GM18505 (cell line): Measurements from ENCODE around the gene UNC79.

Experiments used
- ATAC-seq: cut with Tn5 transposase; IDR thresholded peaks from one replicate; pipeline ENCODE4 v1.9.1; 2021; ENCODE audit not compliant: unreplicated experiment
- POLR2A ChIP-seq: IDR thresholded peaks from 4 replicates; pipeline ENCODE4 v1.6.1; 2011; ENCODE audit warnings: borderline replicate concordance; ENCODE audit not compliant: insufficient read depth, insufficient read length; ENCODE audit errors: extremely low read depth

Gene UNC79

GRCh38 chr14:93682459-93682858 is 251.7 kb downstream of the UNC79 start:
- no peak for ATAC-seq
- TF ChIP-seq POLR2A, result no peak

GRCh38 chr14:93683226-93683625 is 252.5 kb downstream of the UNC79 start:
- no peak for ATAC-seq
- TF ChIP-seq POLR2A, result no peak

GRCh38 chr14:93685121-93685895 is 254.6 kb downstream of the UNC79 start:
- no peak for TF ChIP-seq POLR2A
- no peak for ATAC-seq

DNA sequence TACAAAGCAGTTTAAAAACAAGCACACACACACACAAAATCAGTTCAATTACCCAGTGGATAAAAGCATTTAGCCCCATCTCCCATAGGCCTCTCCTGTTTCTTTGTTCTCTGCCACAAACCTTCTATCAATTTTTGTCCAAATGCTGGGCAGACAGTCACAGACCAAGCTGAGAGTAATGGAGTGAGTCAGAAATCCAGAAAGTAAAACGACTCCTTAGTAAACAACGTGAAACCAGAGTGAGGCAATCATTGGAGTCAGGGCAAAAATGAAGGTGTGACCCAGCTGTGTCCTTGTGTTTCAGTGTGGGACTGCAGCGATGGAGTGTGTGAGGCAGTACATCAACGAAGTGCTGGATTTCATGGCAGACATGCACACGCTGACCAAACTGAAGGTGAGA is 255.5 kb downstream of the UNC79 start:
- TF ChIP-seq POLR2A, result no peak
- ATAC-seq, result no peak

DNA sequence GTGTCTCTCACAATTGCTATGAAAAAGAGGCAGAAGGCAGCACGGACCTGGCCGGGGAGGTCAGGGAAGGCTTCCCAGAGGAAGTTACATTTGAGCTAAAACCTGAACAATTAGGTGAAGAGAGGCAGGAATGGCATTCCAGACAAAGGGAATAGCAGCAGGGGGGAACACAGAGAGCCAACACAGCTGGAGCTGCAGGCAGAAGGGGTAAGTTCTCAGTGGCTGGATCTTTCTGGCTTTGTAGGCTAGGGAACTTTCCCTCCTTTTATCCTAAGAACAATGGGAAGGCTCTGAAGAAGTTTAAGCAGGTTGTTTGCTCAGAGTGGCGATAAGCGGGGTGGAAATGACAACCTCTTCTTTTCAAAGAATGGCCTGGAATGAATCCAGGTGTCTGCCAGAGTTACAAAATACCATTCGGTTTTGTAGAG is 257.5 kb downstream of the UNC79 start:
- ATAC-seq, result no peak
- no peak for TF ChIP-seq POLR2A

GRCh38 chr14:93688820-93689219 is 258.1 kb downstream of the UNC79 start:
- ATAC-seq, result no peak
- TF ChIP-seq POLR2A, result no peak

- no peak for TF ChIP-seq POLR2A
- ATAC-seq, result no peak
Observed at GRCh38 chr14:93690146-93690545, 259.4 kb downstream of the UNC79 start.

- TF ChIP-seq POLR2A, result no peak
- no peak for ATAC-seq
Observed at GRCh38 chr14:93691042-93691780, 260.5 kb downstream of the UNC79 start.

- no peak for TF ChIP-seq POLR2A
- no peak for ATAC-seq
Observed at GRCh38 chr14:93693914-93694313, 263.2 kb downstream of the UNC79 start.

GRCh38 chr14:93700928-93701327 is 270.2 kb downstream of the UNC79 start:
- TF ChIP-seq POLR2A, result no peak
- ATAC-seq, result no peak

- ATAC-seq, result no peak
- TF ChIP-seq POLR2A, result no peak
Observed at GRCh38 chr14:93701562-93701961, 270.8 kb downstream of the UNC79 start.

GRCh38 chr14:93702946-93703345 is 272.2 kb downstream of the UNC79 start:
- no peak for ATAC-seq
- no peak for TF ChIP-seq POLR2A

DNA sequence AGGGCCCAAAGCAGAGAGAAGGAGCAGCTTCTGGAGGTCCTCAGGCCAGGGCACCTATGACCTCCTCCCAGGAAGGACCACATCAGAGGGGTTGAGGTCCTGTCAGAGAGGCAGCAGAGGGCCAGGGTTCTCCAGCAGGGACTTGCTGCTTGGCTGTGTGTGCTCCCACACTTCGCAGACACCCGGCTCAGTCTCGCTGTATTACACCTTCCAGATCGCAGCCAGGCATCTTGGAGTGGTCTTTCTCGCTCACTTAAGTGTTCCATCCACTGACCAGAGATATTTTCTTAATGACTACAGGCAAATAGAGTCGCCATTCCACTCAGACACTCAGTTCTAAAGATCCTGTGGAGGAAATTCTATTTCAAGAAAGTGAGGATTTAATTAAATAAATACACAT is 273.2 kb downstream of the UNC79 start:
- no peak for TF ChIP-seq POLR2A

DNA sequence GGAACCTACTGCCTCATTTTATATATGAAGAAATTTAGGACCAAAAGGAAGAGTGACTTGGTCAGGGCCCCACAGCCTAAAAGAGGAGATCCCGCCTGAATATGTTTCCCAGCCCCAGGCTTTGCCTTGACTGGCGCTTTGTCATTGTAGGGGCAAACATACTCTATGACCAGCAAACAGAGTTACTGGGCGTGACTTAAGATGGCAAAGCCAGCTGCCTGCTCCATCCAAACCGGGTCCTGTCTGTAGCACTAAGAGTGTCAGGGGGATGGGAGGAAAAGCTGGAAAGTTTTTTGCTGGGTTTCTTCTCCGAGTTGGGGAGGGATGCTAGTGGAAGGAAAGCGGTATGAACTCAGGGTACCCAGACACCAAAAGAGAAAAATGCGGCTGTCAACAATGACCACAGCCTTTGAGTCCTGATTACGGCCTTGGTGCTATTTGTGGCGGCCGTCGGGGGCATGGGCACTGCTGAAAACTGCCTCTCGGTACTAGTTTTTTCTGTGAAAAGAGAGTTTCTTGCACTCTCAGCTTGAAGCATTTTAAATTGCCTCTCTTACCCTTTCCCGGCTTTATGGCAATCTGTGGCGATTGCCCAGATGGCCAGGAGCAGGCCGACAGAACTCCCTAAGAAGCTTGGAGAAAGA is 274.9 kb downstream of the UNC79 start:
- no peak for TF ChIP-seq POLR2A
- ATAC-seq, result no peak

More for the DNA sequence above, 273.2 kb downstream of the UNC79 start:
- no peak for ATAC-seq

DNA sequence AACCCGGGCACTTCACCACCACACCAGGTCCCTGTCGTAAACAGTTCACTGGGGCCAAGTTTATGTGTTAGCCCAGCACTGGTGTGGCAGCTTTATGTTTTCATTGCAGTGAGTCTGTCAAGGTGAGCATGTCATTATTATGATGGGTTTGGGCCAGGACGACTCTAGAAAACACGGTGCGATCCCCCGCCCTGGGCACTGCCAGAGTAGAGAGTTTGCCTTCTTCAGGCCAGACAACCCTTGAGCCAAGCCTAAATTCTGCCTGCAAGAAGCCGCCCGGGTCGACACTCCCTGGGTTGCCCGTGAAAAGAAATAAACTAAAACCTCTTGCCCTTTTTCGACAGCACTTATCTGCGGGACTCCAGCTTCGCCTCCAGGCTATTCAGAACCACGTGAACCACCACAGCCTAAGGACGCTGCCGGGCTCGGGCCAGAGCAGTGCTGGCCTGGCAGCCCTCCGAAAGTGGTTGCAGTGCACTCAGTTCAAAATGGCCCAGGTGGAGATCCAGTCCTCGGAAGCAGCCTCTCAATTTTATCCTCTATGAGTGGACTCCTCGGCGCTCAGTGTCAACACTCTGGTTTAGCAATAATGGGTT is 275.7 kb downstream of the UNC79 start:
- no peak for ATAC-seq
- no peak for TF ChIP-seq POLR2A
